GM06990 (cell line): ENCODE measurements around the gene DUOX1.

Source experiments
- DNase-seq: peaks from one replicate; pipeline ENCODE4 v3.0.0-alpha.2; 2011; ENCODE audit not compliant: insufficient read length; ENCODE audit errors: extremely low read depth
- H3K27me3 ChIP-seq: replicated peaks from 2 replicates; pipeline ENCODE4 v1.6.0; 2011; ENCODE audit warnings: low read length; ENCODE audit not compliant: control insufficient read depth, insufficient read depth
- H3K36me3 ChIP-seq: 2 replicates; pipeline ENCODE4 v1.5.1; 2011; ENCODE audit warnings: low read length; ENCODE audit not compliant: control insufficient read depth, insufficient read depth
- H3K4me3 ChIP-seq: replicated peaks from 2 replicates; pipeline ENCODE4 v1.5.1; 2011; ENCODE audit warnings: low read depth, mild to moderate bottlenecking, control low read depth, low read length
- CTCF ChIP-seq: IDR thresholded peaks from 2 replicates; pipeline ENCODE4 v1.5.1; 2011; ENCODE audit warnings: low read length, control low read depth, mild to moderate bottlenecking, inconsistent platforms; ENCODE audit not compliant: insufficient read depth, poor library complexity, severe bottlenecking

The DUOX1 gene

GRCh38 chr15:45168751-45169551 is 39.2 kb downstream of the DUOX1 start:
- H3K27me3 ChIP-seq = no peaks in the 10 kb centered on the region
- no peak for TF ChIP-seq CTCF

GRCh38 chr15:45169608-45170480 is 40.0 kb downstream of the DUOX1 start:
- Histone ChIP-seq H3K4me3 (no peak overlapping the region), H3K27me3 (no peaks in the 10 kb centered on the region), H3K36me3 (no peaks in the 10 kb centered on the region; the same call in 1 of the 2 replicates)
- DNase-seq = no peak
- no peak for TF ChIP-seq CTCF

More at GRCh38 chr15:45168751-45169551, 39.2 kb downstream of the DUOX1 start:
- Histone ChIP-seq H3K4me3 (no peak overlapping the region), H3K36me3 (no peaks in the 10 kb centered on the region; the same call in 1 of the 2 replicates)
- DNase-seq = no peak

GRCh38 chr15:45171912-45172311 is 42.1 kb downstream of the DUOX1 start:
- Histone ChIP-seq H3K4me3 (no peak overlapping the region), H3K36me3 (no peaks in the 10 kb centered on the region), H3K27me3 (no peaks in the 10 kb centered on the region)
- DNase-seq = no peak
- TF ChIP-seq CTCF = no peak

- Histone ChIP-seq H3K27me3 (no peaks in the 10 kb centered on the region), H3K4me3 (no peak overlapping the region), H3K36me3 (no peaks in the 10 kb centered on the region)
- no peak for DNase-seq
- TF ChIP-seq CTCF = no peak
Observed at GRCh38 chr15:45174069-45174468, 44.3 kb downstream of the DUOX1 start.

GRCh38 chr15:45174577-45174976 is 44.8 kb downstream of the DUOX1 start:
- H3K27me3 ChIP-seq = no peaks in the 10 kb centered on the region
- no peak for TF ChIP-seq CTCF
- H3K36me3 ChIP-seq = no peaks in the 10 kb centered on the region
- DNase-seq = no peak
- no peak overlapping the region for H3K4me3 ChIP-seq
